Naive thymus-derived CD4-positive, alpha-beta T cell (primary cell): Measurements from ENCODE around the gene DYSF. TPM values are rescaled to one million over a fixed set of nuclear protein-coding genes. Genes with fewer than 3 reads are reported as not detected.

ENCODE experiments used
- ATAC-seq: fragments of 150-1000 bp; cut with Tn5 transposase; 2 replicates; pipeline ENCODE4 v1.10.0; 2021; ENCODE audit warnings: mild to moderate bottlenecking, moderate library complexity
- CTCF ChIA-PET: fragments of 350-600 bp; sonication (Branson Sonifier 250); formaldehyde crosslinking; loops from one replicate; lab custom pipeline; 2021; ENCODE audit warnings: antibody characterized with exemption; lab: Charles Lee
- POLR2A ChIA-PET: fragments of 350-600 bp; sonication (Branson Sonifier 250); formaldehyde crosslinking; loops from one replicate; lab custom pipeline; 2021; ENCODE audit warnings: antibody characterized with exemption, inconsistent platforms; lab: Charles Lee
- DNase-seq, 9 donors: peaks; one replicate each; pipeline versions ENCODE4 v3.0.0 to v3.0.0-alpha.2; 2020 to 2022; ENCODE audit warnings: mixed read lengths in 1 of 9
- H3K27ac ChIP-seq: one replicate; pipeline ENCODE4 v1.7.0; 2013; ENCODE audit warnings: mild to moderate bottlenecking, low read depth, low read length, moderate library complexity
- H3K27me3 ChIP-seq, 2 donors: one replicate each; pipeline ENCODE4 v1.7.0; 2013; ENCODE audit warnings: low read length in 2 of 2, mild to moderate bottlenecking in 2 of 2, moderate library complexity in 2 of 2; ENCODE audit not compliant: control insufficient read depth in 2 of 2, insufficient read depth in 2 of 2
- H3K36me3 ChIP-seq, 3 experiments: 1 replicate in 2 of 3; 2 replicates in 1 of 3; pipeline ENCODE4 v1.7.0; 2013; ENCODE audit warnings: low read length in 3 of 3, mild to moderate bottlenecking in 3 of 3, moderate library complexity in 1 of 3; ENCODE audit not compliant: insufficient read depth in 3 of 3, control insufficient read depth in 2 of 3
- H3K4me1 ChIP-seq, 2 donors: one replicate each; pipeline ENCODE4 v1.7.0; 2013; ENCODE audit warnings: low read length in 2 of 2, mild to moderate bottlenecking in 2 of 2, moderate library complexity in 1 of 2; ENCODE audit not compliant: control insufficient read depth in 2 of 2, insufficient read depth in 2 of 2
- H3K4me3 ChIP-seq: 2 replicates; pipeline ENCODE4 v1.7.0; 2013; ENCODE audit warnings: mild to moderate bottlenecking, low read length
- H3K9me3 ChIP-seq, 3 experiments: 1 replicate in 2 of 3; 2 replicates in 1 of 3; pipeline ENCODE4 v1.7.0; 2013; ENCODE audit warnings: low read length in 3 of 3; ENCODE audit not compliant: control insufficient read depth in 2 of 3
- H3K27ac Mint-ChIP-seq, 9 donors: one replicate each; pipeline ENCODE4 v1.8.0; 2020 to 2022; ENCODE audit warnings: mixed read lengths in 9 of 9, mild to moderate bottlenecking in 8 of 9, moderate library complexity in 5 of 9, inconsistent platforms in 2 of 9
- H3K27me3 Mint-ChIP-seq, 5 donors: one replicate each; pipeline ENCODE4 v1.8.0; 2021 to 2022; ENCODE audit warnings: mixed read lengths in 5 of 5, mild to moderate bottlenecking in 1 of 5
- H3K36me3 Mint-ChIP-seq, 5 donors: one replicate each; pipeline ENCODE4 v1.8.0; 2020 to 2022; ENCODE audit warnings: mixed read lengths in 5 of 5, mild to moderate bottlenecking in 3 of 5, inconsistent platforms in 1 of 5
- H3K4me1 Mint-ChIP-seq, 7 donors: one replicate each; pipeline ENCODE4 v1.8.0; 2020 to 2022; ENCODE audit warnings: mixed read lengths in 7 of 7, mild to moderate bottlenecking in 3 of 7, inconsistent platforms in 1 of 7
- H3K4me3 Mint-ChIP-seq, 10 donors: one replicate each; pipeline ENCODE4 v1.8.0; 2020 to 2022; ENCODE audit warnings: mild to moderate bottlenecking in 10 of 10, mixed read lengths in 10 of 10, moderate library complexity in 6 of 10, inconsistent platforms in 2 of 10
- H3K9me3 Mint-ChIP-seq, 11 donors: one replicate each; pipeline ENCODE4 v1.8.0; 2020 to 2022; ENCODE audit warnings: mixed read lengths in 11 of 11, mild to moderate bottlenecking in 4 of 11, inconsistent platforms in 1 of 11, moderate library complexity in 1 of 11
- intact Hi-C, 2 donors: fragments of 100-400 bp; cut with micrococcal nuclease; formaldehyde crosslinking; loops; one replicate each; pipeline ENCODE4 v1.15.1; 2023
- polyA plus RNA-seq, 2 donors: library from polyadenylated mRNA; unstranded; fragments of 300-500 nt; fragmentation: Illumina TruSeq; gene quantifications; one replicate each; pipeline ENCODE4 v1.2.3, GENCODE V29; 2021
- total RNA-seq, 6 experiments: library from RNA in 5 of 6; stranded (reverse) in 5 of 6; gene quantifications; 1 replicate in 5 of 6; 2 replicates in 1 of 6; pipeline ENCODE4 v1.2.3 and lab custom pipeline; 2021 to 2026

The DYSF gene
- total and polyA plus RNA-seq, 7 experiments from 2014 or later, result 0.14 to 28.2 (median 0.32) TPM; not detected in 2

GRCh38 chr2:71566372-71566771, 113.0 kb downstream of the DYSF start:
- no peak overlapping the region for H3K4me3 Mint-ChIP-seq
- no peak overlapping the region for H3K27ac ChIP-seq
- no peaks in the 10 kb centered on the region for H3K36me3 Mint-ChIP-seq
- ChIA-PET CTCF (interaction anchor here (0.6 kb wide), 1 partner anchor 48 kb away, joined by 3 read pairs; no protein-coding TSS in a partner anchor), POLR2A (no interaction called here)
- intact Hi-C loops, result no loop called here
- H3K4me1 Mint-ChIP-seq, result no peaks in the 10 kb centered on the region
- ATAC-seq, result no peak
- no peaks in the 10 kb centered on the region for H3K27me3 ChIP-seq
- H3K36me3 ChIP-seq, result no peaks in the 10 kb centered on the region
- H3K4me3 ChIP-seq, result no peak overlapping the region
- no peaks in the 10 kb centered on the region for H3K4me1 ChIP-seq
- no peak overlapping the region for H3K27ac Mint-ChIP-seq
- H3K9me3 ChIP-seq, result peaks cover 0 to 5% (median 0%) of the 10 kb centered on the region in 3 experiments
- no peak for DNase-seq
- H3K27me3 Mint-ChIP-seq, result peaks cover 0 to 4% (median 0%) of the 10 kb centered on the region in 5 donors
- H3K9me3 Mint-ChIP-seq, result no peaks in the 10 kb centered on the region

- Histone ChIP-seq H3K4me3 (no peak overlapping the region), H3K9me3 (peaks cover 0 to 14% (median 0%) of the 10 kb centered on the region in 3 experiments), H3K27ac (no peak overlapping the region), H3K36me3 (no peaks in the 10 kb centered on the region), H3K27me3 (no peaks in the 10 kb centered on the region), H3K4me1 (no peaks in the 10 kb centered on the region)
- intact Hi-C loops, result no loop called here
- CTCF ChIA-PET, result no interaction called here
- DNase-seq (no peak), ATAC-seq (no peak)
- Mint-ChIP-seq H3K27ac (no peak overlapping the region), H3K27me3 (peaks cover 0 to 4% (median 0%) of the 10 kb centered on the region in 5 donors), H3K4me3 (no peak overlapping the region), H3K4me1 (no peaks in the 10 kb centered on the region), H3K9me3 (no peaks in the 10 kb centered on the region), H3K36me3 (no peaks in the 10 kb centered on the region)
- POLR2A ChIA-PET, result no interaction called here
These were observed 114.3 kb downstream of the DYSF start for GRCh38 chr2:71567625-71568024.

- intact Hi-C loops, result no loop called here
- Mint-ChIP-seq H3K4me3 (no peak overlapping the region), H3K27me3 (peaks cover 0 to 4% (median 0%) of the 10 kb centered on the region in 5 donors), H3K36me3 (no peaks in the 10 kb centered on the region), H3K27ac (no peak overlapping the region), H3K9me3 (no peaks in the 10 kb centered on the region), H3K4me1 (no peaks in the 10 kb centered on the region)
- H3K27ac ChIP-seq, result no peak overlapping the region
- H3K9me3 ChIP-seq, result peaks cover 0 to 14% (median 0%) of the 10 kb centered on the region in 3 experiments
- ATAC-seq (no peak), DNase-seq (no peak)
- H3K36me3 ChIP-seq, result no peaks in the 10 kb centered on the region
- H3K4me1 ChIP-seq, result no peaks in the 10 kb centered on the region
- ChIA-PET CTCF (no interaction called here), POLR2A (no interaction called here)
- H3K4me3 ChIP-seq, result no peak overlapping the region
- H3K27me3 ChIP-seq, result no peaks in the 10 kb centered on the region
These were observed 114.7 kb downstream of the DYSF start for GRCh38 chr2:71568103-71568502.

GRCh38 chr2:71570511-71570910, 117.2 kb downstream of the DYSF start:
- Histone ChIP-seq H3K9me3 (peaks cover 0 to 14% (median 0%) of the 10 kb centered on the region in 3 experiments), H3K27me3 (no peaks in the 10 kb centered on the region), H3K4me1 (no peaks in the 10 kb centered on the region), H3K4me3 (no peak overlapping the region), H3K27ac (no peak overlapping the region), H3K36me3 (no peaks in the 10 kb centered on the region)
- no peaks in the 10 kb centered on the region for H3K36me3 Mint-ChIP-seq
- H3K27ac Mint-ChIP-seq, result no peak overlapping the region
- ATAC-seq, result no peak
- H3K4me3 Mint-ChIP-seq, result no peak overlapping the region
- ChIA-PET CTCF (no interaction called here), POLR2A (no interaction called here)
- DNase-seq, result no peak
- intact Hi-C loops, result no loop called here
- no peaks in the 10 kb centered on the region for H3K4me1 Mint-ChIP-seq
- peaks cover 0 to 4% (median 0%) of the 10 kb centered on the region in 5 donors for H3K27me3 Mint-ChIP-seq
- no peaks in the 10 kb centered on the region for H3K9me3 Mint-ChIP-seq

- H3K27ac ChIP-seq, result no peak overlapping the region
- no peaks in the 10 kb centered on the region for H3K4me1 ChIP-seq
- H3K27me3 ChIP-seq, result no peaks in the 10 kb centered on the region
- Mint-ChIP-seq H3K27me3 (peaks cover 0 to 4% (median 0%) of the 10 kb centered on the region in 5 donors), H3K27ac (no peak overlapping the region), H3K4me3 (no peak overlapping the region), H3K36me3 (no peaks in the 10 kb centered on the region), H3K9me3 (no peaks in the 10 kb centered on the region), H3K4me1 (no peaks in the 10 kb centered on the region)
- ChIA-PET POLR2A (no interaction called here), CTCF (no interaction called here)
- H3K9me3 ChIP-seq, result peaks cover 0 to 14% (median 0%) of the 10 kb centered on the region in 3 experiments
- intact Hi-C loops, result no loop called here
- no peak for DNase-seq
- H3K36me3 ChIP-seq, result no peaks in the 10 kb centered on the region
- ATAC-seq, result no peak
- no peak overlapping the region for H3K4me3 ChIP-seq
These were observed 117.6 kb downstream of the DYSF start for GRCh38 chr2:71570951-71571460.

- Histone ChIP-seq H3K27me3 (no peaks in the 10 kb centered on the region), H3K27ac (no peak overlapping the region), H3K4me3 (no peak overlapping the region), H3K36me3 (no peaks in the 10 kb centered on the region), H3K4me1 (no peaks in the 10 kb centered on the region), H3K9me3 (peaks cover 0 to 14% (median 0%) of the 10 kb centered on the region in 3 experiments)
- H3K4me3 Mint-ChIP-seq, result no peak overlapping the region
- intact Hi-C loops, result no loop called here
- ATAC-seq (no peak), DNase-seq (no peak)
- H3K27ac Mint-ChIP-seq, result no peak overlapping the region
- H3K27me3 Mint-ChIP-seq, result peaks cover 0 to 4% (median 0%) of the 10 kb centered on the region in 5 donors
- H3K9me3 Mint-ChIP-seq, result no peaks in the 10 kb centered on the region
- CTCF ChIA-PET, result interaction anchor here (0.6 kb wide), 1 partner anchor 241 kb away, joined by 6 read pairs; no protein-coding TSS in a partner anchor
- POLR2A ChIA-PET, result no interaction called here
- no peaks in the 10 kb centered on the region for H3K4me1 Mint-ChIP-seq
- H3K36me3 Mint-ChIP-seq, result no peaks in the 10 kb centered on the region
These were observed 118.6 kb downstream of the DYSF start for GRCh38 chr2:71571945-71572344.

- Histone ChIP-seq H3K9me3 (peaks cover 0 to 13% (median 0%) of the 10 kb centered on the region in 3 experiments), H3K27ac (no peak overlapping the region), H3K27me3 (no peaks in the 10 kb centered on the region), H3K4me1 (no peaks in the 10 kb centered on the region), H3K4me3 (no peak overlapping the region), H3K36me3 (no peaks in the 10 kb centered on the region)
- Mint-ChIP-seq H3K36me3 (no peaks in the 10 kb centered on the region), H3K4me1 (no peaks in the 10 kb centered on the region), H3K27ac (no peak overlapping the region), H3K27me3 (peaks cover 0 to 4% (median 0%) of the 10 kb centered on the region in 5 donors), H3K4me3 (no peak overlapping the region), H3K9me3 (no peaks in the 10 kb centered on the region)
- POLR2A ChIA-PET, result no interaction called here
- CTCF ChIA-PET, result no interaction called here
- ATAC-seq (no peak), DNase-seq (no peak)
- intact Hi-C loops, result no loop called here
These were observed 122.6 kb downstream of the DYSF start for GRCh38 chr2:71575966-71576365.
